ENCODE data around the gene FBXW4.

The FBXW4 gene

GRCh38 chr10:101572785-101573184, 122.2 kb downstream of the FBXW4 start:
- TF ChIP-seq REST (IDR thresholded peaks at IDR 0.05; ENCODE audit: low read depth), result no peak
- no peak for TF ChIP-seq MAX (IDR thresholded peaks at IDR 0.05)
- no peak; the same call in 1 of the 2 replicates for TF ChIP-seq NFIC (IDR thresholded peaks at IDR 0.05)
- TF ChIP-seq FOXM1 (IDR thresholded peaks at IDR 0.05; ENCODE audit: borderline replicate concordance, low read depth), result no peak
- no peak for TF ChIP-seq RAD21 (IDR thresholded peaks at IDR 0.05; ENCODE audit: low read depth)
- no peak for TF ChIP-seq CEBPB (IDR thresholded peaks at IDR 0.05)
- TF ChIP-seq TAF1 (IDR thresholded peaks at IDR 0.05; ENCODE audit: low read depth), result no peak
- TF ChIP-seq YY1 (IDR thresholded peaks at IDR 0.05; ENCODE audit: low read depth), result no peak
- no peak for TF ChIP-seq EGR1 (IDR thresholded peaks at IDR 0.05)
- TF ChIP-seq USF1 (IDR thresholded peaks at IDR 0.05), result no peak
- TF ChIP-seq EP300 (IDR thresholded peaks at IDR 0.05; ENCODE audit: borderline replicate concordance), result no peak
- TF ChIP-seq ZBTB7A (IDR thresholded peaks at IDR 0.05; ENCODE audit: low read depth), result no peak
- TF ChIP-seq CREB1 (IDR thresholded peaks at IDR 0.05; ENCODE audit: low read depth), result no peak
- TF ChIP-seq TEAD4 (IDR thresholded peaks at IDR 0.05), result no peak
- TF ChIP-seq TCF12 (IDR thresholded peaks at IDR 0.05; ENCODE audit: low read depth), result no peak

GRCh38 chr10:101572126-101572525, 122.8 kb downstream of the FBXW4 start:
- TF ChIP-seq TEAD4 (IDR thresholded peaks at IDR 0.05) (no peak), TCF12 (IDR thresholded peaks at IDR 0.05; ENCODE audit: low read depth) (no peak), NFIC (IDR thresholded peaks at IDR 0.05) (no peak), YY1 (IDR thresholded peaks at IDR 0.05; ENCODE audit: low read depth) (no peak), CEBPB (IDR thresholded peaks at IDR 0.05) (no peak), EP300 (IDR thresholded peaks at IDR 0.05; ENCODE audit: borderline replicate concordance) (no peak), CREB1 (IDR thresholded peaks at IDR 0.05; ENCODE audit: low read depth) (no peak), FOXM1 (IDR thresholded peaks at IDR 0.05; ENCODE audit: borderline replicate concordance, low read depth) (no peak), RAD21 (IDR thresholded peaks at IDR 0.05; ENCODE audit: low read depth) (no peak), ZBTB7A (IDR thresholded peaks at IDR 0.05; ENCODE audit: low read depth) (no peak), TAF1 (IDR thresholded peaks at IDR 0.05; ENCODE audit: low read depth) (no peak), MAX (IDR thresholded peaks at IDR 0.05) (no peak), EGR1 (IDR thresholded peaks at IDR 0.05) (no peak), REST (IDR thresholded peaks at IDR 0.05; ENCODE audit: low read depth) (no peak), USF1 (IDR thresholded peaks at IDR 0.05) (no peak)

GRCh38 chr10:101571271-101571925, 123.6 kb downstream of the FBXW4 start:
- TF ChIP-seq EP300 (IDR thresholded peaks at IDR 0.05; ENCODE audit: borderline replicate concordance) (no peak), REST (IDR thresholded peaks at IDR 0.05; ENCODE audit: low read depth) (no peak), MAX (IDR thresholded peaks at IDR 0.05) (no peak), RAD21 (IDR thresholded peaks at IDR 0.05; ENCODE audit: low read depth) (no peak), TAF1 (IDR thresholded peaks at IDR 0.05; ENCODE audit: low read depth) (no peak), USF1 (IDR thresholded peaks at IDR 0.05) (no peak), TEAD4 (IDR thresholded peaks at IDR 0.05) (no peak), YY1 (IDR thresholded peaks at IDR 0.05; ENCODE audit: low read depth) (no peak), CEBPB (IDR thresholded peaks at IDR 0.05) (no peak), CREB1 (IDR thresholded peaks at IDR 0.05; ENCODE audit: low read depth) (no peak), FOXM1 (IDR thresholded peaks at IDR 0.05; ENCODE audit: borderline replicate concordance, low read depth) (no peak), NFIC (IDR thresholded peaks at IDR 0.05) (no peak), ZBTB7A (IDR thresholded peaks at IDR 0.05; ENCODE audit: low read depth) (no peak), TCF12 (IDR thresholded peaks at IDR 0.05; ENCODE audit: low read depth) (no peak), EGR1 (IDR thresholded peaks at IDR 0.05) (no peak)
